K562 (cell line): ENCODE measurements around the gene ATG4D. TPM values are rescaled to one million over a fixed set of nuclear protein-coding genes. Genes with fewer than 3 reads are reported as not detected.

Experiments used
- CREB1 ChIP-seq, 2 experiments: sonication (generic) in 1 of 2; formaldehyde crosslinking in 1 of 2; IDR thresholded peaks; 2 replicates each; pipeline versions ENCODE4 v1.6.1 to v1.8.0; 2012 to 2022; ENCODE audit warnings: inconsistent platforms in 1 of 2, mild to moderate bottlenecking in 1 of 2, missing genetic modification reagents in 1 of 2, moderate library complexity in 1 of 2
- CTCF ChIP-seq, 3 experiments: IDR thresholded peaks in 2 of 3; conservative IDR thresholded peaks in 1 of 3; 2 replicates each; pipeline ENCODE4 v1.5.1; 2011 to 2012; ENCODE audit warnings: low read length in 3 of 3, mild to moderate bottlenecking in 3 of 3, control low read depth in 2 of 3, improper control_type of control experiment in 1 of 3, inconsistent platforms in 1 of 3, low read depth in 1 of 3, mixed read lengths in 1 of 3, moderate library complexity in 1 of 3; ENCODE audit not compliant: insufficient read depth in 2 of 3
- DDX20 ChIP-seq: fragments of 450-650 bp; IDR thresholded peaks from 2 replicates; pipeline ENCODE4 v1.6.1; 2016; ENCODE audit warnings: missing genetic modification characterization, low read depth, mild to moderate bottlenecking, missing compliant biosample characterization, moderate library complexity
- EHMT2 ChIP-seq: fragments of 450-650 bp; IDR thresholded peaks from 2 replicates; pipeline ENCODE4 v1.6.1; 2018; ENCODE audit warnings: antibody characterized with exemption
- FOXK1 ChIP-seq: sonication (generic); formaldehyde crosslinking; IDR thresholded peaks from 2 replicates; pipeline ENCODE4 v1.8.0; 2022; ENCODE audit warnings: missing genetic modification reagents, mild to moderate bottlenecking, borderline replicate concordance
- GATA2 ChIP-seq: sonication (generic); formaldehyde crosslinking; IDR thresholded peaks from 2 replicates; pipeline ENCODE4 v1.4.0; 2020; ENCODE audit warnings: mild to moderate bottlenecking, missing genetic modification reagents
- MIER1 ChIP-seq: fragments of 450-650 bp; IDR thresholded peaks from 2 replicates; pipeline ENCODE4 v1.6.1; 2016; ENCODE audit warnings: antibody characterized with exemption, mild to moderate bottlenecking, low read depth
- NEUROD1 ChIP-seq: fragments of 150-350 bp; IDR thresholded peaks from 2 replicates; pipeline ENCODE4 v1.6.1; 2014; ENCODE audit warnings: borderline replicate concordance, low read length, low read depth; ENCODE audit not compliant: partially characterized antibody
- PTBP1 ChIP-seq: fragments of 200-400 bp; formaldehyde crosslinking; IDR thresholded peaks from 2 replicates; pipeline ENCODE4 v1.6.1; 2017; ENCODE audit warnings: low read depth, low read length
- RBM34 ChIP-seq: fragments of 200-400 bp; formaldehyde crosslinking; IDR thresholded peaks from 2 replicates; pipeline ENCODE4 v1.6.1; 2018; ENCODE audit warnings: low read length, borderline replicate concordance; ENCODE audit not compliant: insufficient read depth
- SMARCA5 ChIP-seq: fragments of 450-650 bp; IDR thresholded peaks from 2 replicates; pipeline ENCODE4 v1.6.1; 2016
- TAF1 ChIP-seq: IDR thresholded peaks from 2 replicates; pipeline ENCODE4 v1.6.1; 2011; ENCODE audit warnings: mild to moderate bottlenecking, low read length, moderate library complexity; ENCODE audit not compliant: insufficient read depth, control insufficient read depth, severe bottlenecking; ENCODE audit errors: extremely low read depth
- THAP7 ChIP-seq: fragments of 250-450 bp; sonication (Bioruptor Pico); IDR thresholded peaks from 2 replicates; pipeline ENCODE4 v1.5.0; 2021
- THRA ChIP-seq: fragments of 450-650 bp; IDR thresholded peaks from 2 replicates; pipeline ENCODE4 v1.6.1; 2017; ENCODE audit warnings: mild to moderate bottlenecking, moderate library complexity
- ZBTB17 ChIP-seq: fragments of 450-650 bp; formaldehyde crosslinking; IDR thresholded peaks from 2 replicates; pipeline ENCODE4 v1.4.0; 2020; ENCODE audit warnings: mild to moderate bottlenecking
- ZFP30 ChIP-seq: fragments of 250-450 bp; sonication (Bioruptor Pico); IDR thresholded peaks from 2 replicates; pipeline ENCODE4 v1.8.0; 2022; ENCODE audit warnings: moderate library complexity, mild to moderate bottlenecking, inconsistent platforms, borderline replicate concordance
- ZNF124 ChIP-seq: sonication (generic); formaldehyde crosslinking; IDR thresholded peaks from 2 replicates; pipeline ENCODE4 v1.8.1; 2022; ENCODE audit warnings: missing genetic modification reagents
- ZNF277 ChIP-seq: fragments of 250-450 bp; sonication (Bioruptor Pico); IDR thresholded peaks from 2 replicates; pipeline ENCODE4 v1.8.0; 2022; ENCODE audit warnings: inconsistent platforms, mild to moderate bottlenecking, moderate library complexity, borderline replicate concordance
- ZNF551 ChIP-seq: fragments of 250-450 bp; sonication (Bioruptor Pico); IDR thresholded peaks from 2 replicates; pipeline ENCODE4 v1.5.0; 2021; ENCODE audit warnings: mild to moderate bottlenecking, moderate library complexity
- polyA plus RNA-seq, 8 experiments: library from polyadenylated mRNA; depleted of rRNA in 4 of 8; stranded (reverse) in 5 of 8; unstranded in 3 of 8; fragments of >200 nt; fragmentation: Nextera tagmentation in 2 of 8; fragmentation: Illumina TruSeq in 1 of 8; extraction: Ambion mirVana in 2 of 8; extraction: Trizol in 1 of 8; gene quantifications; 2 replicates each; pipeline versions ENCODE4 v1.2.1 to v1.2.3, GENCODE V29; 2011 to 2014; ENCODE audit warnings: inconsistent platforms in 1 of 8, missing spikeins in 1 of 8
- total RNA-seq, 7 experiments: library from RNA; depleted of rRNA in 6 of 7; stranded (reverse); fragments of >200 nt in 6 of 7; fragmentation: Illumina TruSeq in 2 of 7; extraction: Trizol in 2 of 7; gene quantifications; 2 replicates each; pipeline versions ENCODE4 v1.2.1 to v1.2.3, GENCODE V29; 2011 to 2021; ENCODE audit warnings: low replicate concordance in 1 of 7

The ATG4D gene
- total and polyA plus RNA-seq, 9 of the 15 experiments (the other 6 are each of a cell fraction or from before 2014, with no cell fraction given): 0.51 to 66.1 (median 22.9) TPM

- TF ChIP-seq THAP7 (no peak), EHMT2 (no peak), ZBTB17 (CRISPR knock-in tag) (peak; percentile 40; the same call in 1 of the 2 replicates), RBM34 (no peak), THRA (no peak), ZNF277 (CRISPR knock-in tag) (no peak), ZNF551 (no peak), FOXK1 (CRISPR knock-in tag) (peak; percentile 52; the same call in 1 of the 2 replicates), CTCF (IDR thresholded peaks at IDR 0.05 in 2 of 3, conservative IDR thresholded peaks at IDR 0.05 in 1 of 3; ENCODE audit: insufficient read depth in 2 of 3, low read depth in 1 of 3, low read length in 3 of 3) (no peak), PTBP1 (no peak), ZNF124 (CRISPR knock-in tag) (no peak), GATA2 (CRISPR knock-in tag) (no peak), SMARCA5 (peak; percentile 85; the same call in 1 of the 2 replicates), CREB1 (IDR thresholded peaks at IDR 0.05) (no peak), CREB1 (CRISPR knock-in tag; IDR thresholded peaks at IDR 0.05) (no peak), ZFP30 (CRISPR knock-in tag) (no peak), TAF1 (no peak), NEUROD1 (no peak), MIER1 (no peak), DDX20 (no peak)
These were observed 40.5 kb upstream of the ATG4D start, which contains the start of gene KEAP1 (continued) for GRCh38 chr19:10503002-10503789.
